Islet precursor cell (in vitro differentiated cells): ENCODE measurements around the gene PPARA.

Source experiments
- DNase-seq: peaks from one replicate; pipeline ENCODE4 v3.0.0-alpha.2; 2018

PPARA gene

DNA sequence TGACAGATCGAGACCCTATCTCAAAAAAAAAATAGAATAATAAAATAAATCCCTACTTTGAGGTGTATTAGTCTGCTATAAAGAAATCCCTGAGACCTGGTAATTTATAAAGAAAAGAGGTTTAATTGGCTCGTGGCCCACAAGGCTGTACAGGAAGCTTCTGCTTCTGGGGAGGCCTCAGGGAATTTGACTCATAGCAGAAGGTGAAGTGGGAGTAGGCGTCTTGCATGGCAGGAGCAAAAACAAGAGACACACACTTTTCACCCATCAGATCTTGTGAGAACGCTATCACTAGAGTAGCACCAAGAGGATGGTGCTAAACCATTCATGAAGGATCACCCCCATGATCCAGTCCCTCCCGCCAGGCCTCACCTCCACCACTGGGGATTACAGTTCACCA is 70.6 kb downstream of the PPARA start:
- DNase-seq, result no peak

DNA sequence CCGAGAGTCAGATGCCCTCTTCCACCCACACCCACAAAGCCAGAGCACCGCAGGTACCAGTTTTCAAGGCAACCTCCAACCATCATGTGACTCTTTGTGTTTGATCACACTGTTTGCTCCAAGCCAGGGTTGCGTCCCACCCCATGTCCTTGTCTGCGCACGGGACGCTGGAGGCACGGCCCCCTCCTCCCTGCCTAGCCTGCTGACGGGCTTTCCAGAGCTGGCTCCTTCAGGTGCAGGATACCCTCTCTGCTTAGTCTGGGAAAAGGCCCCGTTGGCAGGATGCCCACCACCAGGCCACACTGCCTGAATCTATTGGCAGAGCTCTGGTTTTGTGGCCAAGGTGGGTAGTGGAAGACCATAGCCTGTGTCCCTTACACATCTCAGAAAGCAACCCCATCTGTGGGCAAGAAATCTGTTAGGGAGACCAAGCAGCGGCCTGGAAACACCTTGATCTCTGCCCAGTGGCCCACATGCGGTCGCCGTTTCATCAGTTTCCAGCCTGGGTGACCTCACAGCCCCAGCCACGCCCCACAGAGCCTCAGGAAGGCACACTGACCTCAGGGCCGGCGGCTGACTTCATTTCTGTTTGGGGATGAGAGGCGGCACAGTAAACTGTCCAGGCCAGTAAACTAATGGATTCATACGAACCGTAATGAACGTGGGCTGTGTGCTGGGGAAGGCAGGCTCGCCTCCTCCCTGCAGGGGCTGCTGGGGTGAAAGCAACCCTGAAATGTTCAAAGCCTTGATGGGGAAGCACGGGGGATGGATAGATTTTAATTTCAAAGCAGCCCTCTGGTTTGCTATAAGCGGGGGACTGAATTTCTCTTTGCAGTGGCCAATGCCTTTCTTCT is 73.9 kb downstream of the PPARA start:
- DNase-seq, result no peak

DNA sequence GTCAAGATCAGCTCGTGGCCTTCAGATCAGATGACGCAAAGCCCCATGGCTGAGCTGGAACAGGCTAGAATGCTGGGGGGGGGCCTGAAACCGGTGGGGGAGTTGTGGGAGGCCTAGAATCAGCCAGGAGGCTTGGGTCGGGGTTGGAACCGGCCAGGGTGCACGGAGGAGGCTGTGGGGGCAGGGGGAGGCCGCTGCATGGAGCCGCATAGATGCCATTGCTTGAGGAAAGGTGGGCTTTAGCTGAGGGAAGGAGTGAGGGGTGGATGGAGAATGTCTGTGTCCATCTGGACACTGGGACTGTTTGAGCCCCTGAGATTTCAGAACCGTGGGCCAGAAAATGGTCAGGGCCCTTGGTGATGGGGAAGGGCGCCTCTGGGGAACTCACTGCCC is 74.6 kb downstream of the PPARA start:
- DNase-seq, result no peak

DNA sequence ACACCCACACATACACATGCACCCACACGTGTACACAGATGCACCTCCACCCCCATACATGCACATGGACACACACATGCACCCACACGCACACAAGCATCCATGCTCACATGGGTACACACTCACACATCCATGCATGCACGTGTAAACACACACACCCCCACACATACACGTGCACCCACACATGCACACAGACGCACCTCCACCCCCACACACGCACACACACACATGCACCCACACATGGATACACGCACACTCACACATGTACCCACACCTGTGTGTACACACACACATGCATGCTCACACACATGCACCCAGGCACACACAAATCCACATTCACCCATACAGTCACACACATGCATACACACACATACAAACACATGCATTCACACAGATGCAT is 75.3 kb downstream of the PPARA start:
- no peak for DNase-seq

DNA sequence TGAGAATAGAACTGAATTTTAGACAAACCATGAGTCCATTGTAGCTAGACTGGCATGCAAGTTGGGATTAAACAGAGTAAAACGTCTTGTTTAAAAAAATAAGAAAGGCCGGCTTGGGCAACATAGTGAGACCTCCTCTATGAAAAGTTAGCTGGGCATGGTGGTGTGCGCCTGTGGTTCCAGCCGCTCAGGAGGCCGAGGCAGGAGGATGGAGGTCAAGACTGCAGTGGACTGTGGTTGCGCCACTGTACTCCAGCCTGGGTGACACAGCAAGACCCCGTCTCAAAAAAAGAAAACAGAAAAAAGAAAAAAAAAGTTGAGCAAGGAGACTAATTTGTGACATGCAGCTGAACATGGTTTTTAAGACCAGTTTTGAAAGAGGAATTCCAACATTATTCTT is 76.3 kb downstream of the PPARA start:
- no peak for DNase-seq

DNA sequence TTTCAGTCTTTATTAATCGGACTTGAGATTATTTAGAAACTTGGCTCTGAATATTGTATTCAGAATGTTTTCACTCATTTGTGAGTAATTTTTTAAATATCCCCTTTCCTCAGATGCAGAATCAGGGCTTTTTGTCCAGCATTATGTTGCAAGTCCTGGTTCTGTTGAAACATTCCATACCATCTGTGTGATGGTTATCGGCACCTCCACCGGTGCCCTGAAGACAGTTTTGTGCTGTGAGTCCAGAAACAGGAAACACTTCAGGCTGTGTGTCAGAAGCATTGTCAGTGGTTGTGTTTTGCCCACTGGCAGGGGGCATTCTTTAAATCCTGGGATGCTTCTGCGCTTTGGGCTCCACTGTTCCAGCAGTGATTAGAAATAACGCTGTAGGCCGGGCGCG is 79.4 kb downstream of the PPARA start:
- no peak for DNase-seq

DNA sequence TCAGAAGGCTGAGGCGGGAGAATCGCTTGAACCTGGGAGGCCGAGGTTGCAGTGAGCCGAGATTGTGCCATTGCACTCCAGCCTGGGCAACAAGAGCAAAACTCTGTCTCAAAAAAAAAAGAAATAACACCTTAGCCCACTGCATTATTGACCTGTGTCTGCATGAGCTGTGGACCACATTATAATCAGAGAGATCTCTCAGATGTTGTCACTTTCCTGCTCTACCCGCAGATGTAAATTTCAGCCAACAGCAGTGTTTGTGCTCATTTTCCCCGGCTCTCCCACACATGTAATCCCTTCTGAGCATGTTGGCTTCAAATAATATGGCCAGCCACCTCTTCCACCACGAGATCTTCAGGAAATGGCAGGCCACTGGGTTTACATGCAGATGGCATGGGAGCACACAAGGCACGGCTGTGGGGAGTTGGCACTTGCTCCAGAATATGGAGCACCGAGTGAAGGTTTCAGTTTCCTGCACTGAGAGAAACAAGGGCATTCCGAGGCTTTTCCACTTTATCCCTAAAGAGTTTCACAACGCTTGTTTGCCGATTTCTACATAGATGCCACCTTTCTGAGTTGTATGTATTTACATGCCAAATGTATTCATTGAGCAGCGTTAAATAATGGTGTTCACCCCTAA is 80.1 kb downstream of the PPARA start:
- DNase-seq, result no peak

DNA sequence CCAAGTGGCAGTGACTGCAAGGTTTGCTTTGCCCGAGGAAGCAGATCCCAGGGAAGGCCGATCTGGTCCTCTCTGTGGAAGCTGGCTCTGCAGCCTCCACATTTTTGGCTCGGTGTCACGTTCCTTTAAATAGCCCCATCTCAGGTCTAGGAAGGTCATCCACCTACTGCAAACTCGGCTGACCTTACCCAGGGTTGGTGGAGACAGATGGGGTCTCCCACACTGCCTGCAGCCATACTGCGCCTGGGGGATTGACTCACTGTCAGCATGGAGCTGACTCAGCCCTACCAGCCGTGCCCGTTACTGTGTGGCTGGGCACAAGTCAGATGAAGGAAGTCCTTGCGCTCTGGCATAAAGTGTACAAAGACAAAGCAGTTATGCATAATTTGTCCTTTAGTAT is 82.9 kb downstream of the PPARA start:
- no peak for DNase-seq

DNA sequence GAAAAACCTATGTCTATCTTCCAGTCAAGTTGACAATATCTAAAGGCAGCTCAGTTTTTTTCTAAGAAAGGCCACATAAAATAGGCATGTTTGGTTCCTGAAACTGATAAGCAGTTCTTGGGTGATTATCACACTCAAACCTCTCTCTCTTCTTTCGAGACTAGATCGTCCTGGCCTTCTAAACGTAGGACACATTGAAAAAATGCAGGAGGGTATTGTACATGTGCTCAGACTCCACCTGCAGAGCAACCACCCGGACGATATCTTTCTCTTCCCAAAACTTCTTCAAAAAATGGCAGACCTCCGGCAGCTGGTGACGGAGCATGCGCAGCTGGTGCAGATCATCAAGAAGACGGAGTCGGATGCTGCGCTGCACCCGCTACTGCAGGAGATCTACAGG is 84.6 kb downstream of the PPARA start:
- no peak for DNase-seq

DNA sequence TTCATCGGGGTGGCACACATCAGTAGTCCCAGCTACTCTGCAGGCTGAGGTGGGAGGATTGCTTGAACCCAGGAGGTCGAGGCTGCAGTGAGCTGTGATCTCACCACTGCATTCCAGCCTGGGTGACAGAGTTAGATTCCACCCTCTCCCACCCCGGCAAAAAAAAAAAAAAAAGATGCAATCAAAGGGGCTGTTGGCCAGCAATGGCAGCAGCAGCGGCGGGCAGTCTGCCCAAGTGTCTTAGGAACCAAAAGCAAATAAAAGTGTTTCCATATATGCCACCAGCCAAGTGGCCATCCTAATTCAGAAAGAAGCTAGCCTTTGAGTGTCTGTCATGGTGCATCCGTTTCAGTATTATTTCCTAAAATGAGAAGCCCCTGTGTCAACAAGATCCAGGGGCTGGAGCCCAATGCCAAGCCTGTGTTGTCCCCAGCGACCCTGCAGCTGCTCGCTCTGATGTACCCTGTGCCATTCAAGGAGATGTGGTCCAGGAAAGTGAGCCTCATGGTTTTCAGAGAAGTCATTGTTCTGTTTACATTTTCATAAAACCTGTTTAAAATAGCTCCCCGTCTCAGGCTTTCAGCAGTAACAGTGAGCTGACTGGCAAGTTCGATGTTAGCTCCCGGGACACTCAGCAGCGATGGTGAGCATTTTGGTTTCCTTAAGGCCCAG is 87.3 kb downstream of the PPARA start:
- no peak for DNase-seq

DNA sequence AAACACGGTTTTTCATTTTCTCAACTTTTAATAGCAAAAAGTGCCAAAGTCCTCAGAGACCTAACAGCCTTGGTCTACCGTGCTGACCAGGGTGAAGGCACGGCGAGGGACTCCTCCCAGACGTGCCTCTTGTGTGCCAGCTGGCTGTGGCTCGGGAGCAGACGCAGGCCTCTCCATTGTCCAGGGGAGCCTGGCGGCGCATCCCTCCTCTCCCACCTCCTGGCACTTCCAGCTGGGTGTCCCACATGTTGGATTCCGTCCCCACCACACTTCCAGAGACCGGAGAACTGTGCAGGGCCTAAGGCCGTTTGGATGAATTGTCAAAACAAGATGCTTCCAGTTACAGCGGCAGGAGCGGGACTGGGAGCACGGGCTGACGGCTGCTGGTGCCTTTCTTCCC is 88.2 kb downstream of the PPARA start:
- no peak for DNase-seq

DNA sequence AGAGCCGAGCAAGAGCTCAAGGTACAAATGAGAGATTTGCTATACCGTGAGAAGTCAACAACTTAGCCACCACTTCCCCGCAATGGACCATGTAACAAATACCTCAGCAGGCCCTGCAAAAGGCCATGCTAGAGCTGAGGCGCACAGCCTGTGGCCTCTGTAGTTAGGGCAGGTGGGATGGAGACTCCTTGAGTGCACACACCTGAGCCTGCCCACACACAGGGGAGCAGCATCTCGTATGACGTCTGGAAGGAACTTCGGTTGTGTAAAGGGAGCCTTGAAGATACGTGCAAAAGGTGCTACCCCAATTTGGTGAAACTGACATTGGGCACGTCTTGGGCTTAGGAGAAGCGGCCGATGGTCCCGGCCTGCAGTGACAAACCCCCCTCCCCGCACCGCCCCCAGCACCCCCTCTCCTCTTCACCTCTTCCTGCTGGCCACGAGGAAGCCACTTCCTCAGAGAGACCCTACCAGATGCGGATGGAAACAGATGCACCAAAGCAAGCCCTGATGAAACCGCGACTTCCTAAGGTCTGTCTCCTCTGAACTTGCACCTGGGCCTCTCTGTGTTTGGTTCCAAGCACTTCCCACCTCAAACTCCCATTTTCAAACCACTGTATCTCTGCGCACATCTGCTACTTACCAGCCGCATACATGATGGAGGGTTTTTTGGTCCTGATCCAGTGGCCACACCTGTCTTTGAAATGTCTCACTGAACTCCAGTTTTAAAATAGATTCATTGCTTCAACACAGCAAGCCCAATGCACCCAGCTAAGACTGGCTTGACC is 89.1 kb downstream of the PPARA start:
- no peak for DNase-seq

DNA sequence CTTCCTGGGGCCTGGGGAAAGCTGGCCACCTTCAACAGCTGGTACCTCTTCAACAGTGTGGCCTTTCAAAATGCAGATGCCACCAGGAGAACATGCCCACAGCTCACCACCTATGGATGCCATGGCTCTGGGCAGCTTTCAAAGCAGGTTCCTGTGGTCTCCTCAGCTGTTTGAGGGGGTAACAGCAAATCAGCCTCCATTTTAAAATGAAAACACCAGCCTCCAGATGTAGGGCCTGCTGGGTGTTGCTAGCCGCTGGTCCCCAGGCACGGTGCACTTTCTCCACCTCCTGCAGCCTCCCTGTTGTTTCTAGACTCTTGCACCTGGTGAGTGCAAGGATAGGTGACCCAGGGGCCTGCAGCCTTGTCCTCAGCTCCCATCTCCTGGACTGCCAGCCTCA is 89.7 kb downstream of the PPARA start:
- DNase-seq, result no peak

DNA sequence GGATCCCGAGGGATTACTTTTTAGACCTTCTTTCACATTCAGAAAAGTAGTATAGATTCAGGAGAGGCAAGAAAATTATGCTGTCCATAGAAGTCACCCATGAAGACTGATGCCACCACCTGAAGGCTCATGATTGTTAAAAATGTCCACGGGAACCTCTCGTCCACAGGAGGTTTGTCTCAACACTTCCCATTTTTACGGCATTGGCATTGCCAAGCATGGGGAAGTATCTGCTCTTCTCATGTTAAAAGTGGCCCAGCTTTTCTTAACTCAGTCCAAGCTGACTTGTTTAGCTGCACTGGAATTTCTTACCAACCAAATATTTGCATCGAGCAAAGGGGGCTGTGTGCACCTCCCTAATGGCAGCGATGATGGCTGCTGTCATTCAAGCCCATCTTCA is 90.2 kb downstream of the PPARA start:
- no peak for DNase-seq

DNA sequence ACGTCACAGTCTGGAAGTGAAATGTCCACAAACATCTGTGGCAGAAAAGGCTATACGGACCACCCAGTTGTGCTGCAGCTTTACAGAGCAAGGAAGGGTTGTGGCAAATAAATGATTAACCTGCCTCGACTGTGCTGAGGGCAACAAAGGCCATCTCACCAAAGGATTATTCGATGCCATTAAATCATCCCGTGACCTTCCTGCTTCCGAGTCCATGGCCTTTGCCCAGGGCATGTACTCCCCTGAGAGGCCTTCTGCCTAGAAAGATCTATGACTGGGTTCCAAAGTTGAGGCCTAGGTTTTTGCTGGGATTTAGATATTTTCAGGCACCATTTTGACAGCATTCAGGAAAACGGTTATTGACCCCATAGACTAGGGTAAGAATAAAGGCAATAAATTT is 90.6 kb downstream of the PPARA start:
- DNase-seq, result no peak

DNA sequence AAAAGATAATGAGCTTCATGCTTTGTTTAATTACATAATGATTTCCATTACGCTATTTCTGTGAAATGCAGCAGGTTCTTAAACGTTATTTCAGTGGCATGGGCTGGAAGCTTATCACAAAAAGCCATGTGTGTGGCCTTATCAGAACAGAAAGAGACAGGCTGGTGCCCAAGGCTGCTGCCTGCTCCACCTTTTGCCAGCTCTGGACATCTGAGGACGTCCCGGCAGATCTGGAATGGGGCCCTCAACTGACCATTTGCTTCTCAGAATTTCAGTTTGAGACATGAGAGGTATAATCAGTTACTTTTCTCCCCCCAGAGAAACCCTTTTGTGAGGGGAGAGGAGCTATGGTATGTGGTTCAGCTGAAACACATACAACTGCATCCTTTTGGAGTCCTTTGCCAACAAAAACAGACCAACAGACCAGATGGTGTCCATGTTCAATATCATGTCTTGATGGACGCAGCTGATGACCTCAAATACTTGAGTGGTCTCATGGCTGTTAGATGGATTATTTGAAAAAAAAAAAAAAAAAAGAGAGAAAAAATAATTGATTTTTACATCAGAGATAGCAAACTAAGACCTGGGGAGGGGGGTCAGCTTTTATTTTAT is 91.2 kb downstream of the PPARA start:
- no peak for DNase-seq

DNA sequence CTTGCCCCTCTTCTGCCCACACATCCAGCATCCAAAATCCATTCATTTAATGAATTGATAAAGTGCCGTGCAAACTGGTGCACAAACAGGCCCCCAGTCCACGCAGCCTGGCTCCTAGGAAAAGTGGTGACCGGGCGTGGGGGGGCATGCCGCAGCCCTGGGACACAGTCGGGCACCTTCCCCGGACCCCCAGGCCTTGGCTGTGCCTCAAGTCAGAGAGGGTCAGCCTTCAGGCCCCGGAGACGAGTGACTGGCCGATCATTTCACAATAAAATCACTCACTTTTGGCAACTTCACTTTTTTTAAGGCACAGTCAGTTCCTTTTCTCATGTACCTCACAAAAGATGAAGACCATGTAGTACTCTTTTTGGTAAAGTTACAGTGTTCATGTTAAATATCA is 91.8 kb downstream of the PPARA start:
- no peak for DNase-seq

DNA sequence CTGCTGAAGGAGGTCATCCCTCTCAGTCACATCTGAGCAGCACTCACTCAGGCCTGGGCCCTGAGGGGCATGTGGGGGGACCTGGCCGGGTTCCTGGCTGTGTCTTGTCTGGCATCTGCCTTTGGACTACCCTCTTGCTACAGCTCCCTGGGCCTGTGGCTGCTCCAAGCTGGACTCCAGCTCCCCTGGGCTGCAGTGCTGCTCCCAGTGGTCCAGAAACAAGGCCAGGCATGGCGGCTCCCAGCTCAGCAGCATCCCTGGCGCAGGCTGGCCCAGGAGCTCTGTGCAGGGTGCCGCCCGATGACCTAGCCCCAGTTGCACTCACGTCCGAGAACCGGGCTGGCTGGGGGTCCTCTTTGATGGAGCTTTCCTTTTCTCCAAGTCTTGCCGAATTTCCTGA is 94.4 kb downstream of the PPARA start:
- DNase-seq, result no peak

DNA sequence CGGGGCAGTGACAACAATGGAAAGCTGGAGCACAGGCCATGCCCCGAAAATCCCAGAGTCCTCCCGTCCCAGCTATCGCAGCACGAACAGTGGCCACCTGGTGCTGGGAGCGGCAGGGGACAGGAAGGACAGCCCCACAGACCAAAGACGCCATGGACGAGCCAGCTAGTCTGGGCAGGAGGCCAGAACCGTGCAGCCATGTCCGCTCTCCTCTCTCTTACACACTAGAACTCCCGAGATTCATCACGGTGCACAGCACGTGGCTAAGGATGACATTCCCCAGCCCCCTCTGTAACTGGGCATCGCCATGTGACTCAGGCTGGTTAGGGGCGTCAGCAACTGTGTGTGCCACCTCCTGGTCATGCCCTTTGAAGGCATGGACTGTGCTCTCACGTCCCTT is 95.2 kb downstream of the PPARA start:
- DNase-seq, result no peak

DNA sequence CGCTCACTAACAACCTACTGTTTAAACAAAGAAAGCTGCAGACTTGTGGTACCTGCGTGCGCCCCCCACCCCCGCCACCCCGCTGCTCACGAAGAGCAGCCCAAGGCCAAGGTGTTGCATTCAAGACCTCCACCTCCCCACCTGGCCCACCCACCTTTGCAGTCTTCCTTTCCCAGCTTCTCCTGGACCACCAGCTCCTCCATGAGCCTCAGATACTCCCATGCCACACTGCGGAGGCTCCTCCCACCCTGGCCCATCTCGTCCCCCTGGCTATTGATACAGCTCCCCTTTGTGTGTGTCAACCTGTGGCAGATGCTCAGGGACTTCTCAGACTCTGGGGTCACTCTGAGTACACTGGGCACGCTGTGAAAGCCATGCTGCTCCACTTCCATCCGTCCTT is 95.9 kb downstream of the PPARA start:
- no peak for DNase-seq

DNA sequence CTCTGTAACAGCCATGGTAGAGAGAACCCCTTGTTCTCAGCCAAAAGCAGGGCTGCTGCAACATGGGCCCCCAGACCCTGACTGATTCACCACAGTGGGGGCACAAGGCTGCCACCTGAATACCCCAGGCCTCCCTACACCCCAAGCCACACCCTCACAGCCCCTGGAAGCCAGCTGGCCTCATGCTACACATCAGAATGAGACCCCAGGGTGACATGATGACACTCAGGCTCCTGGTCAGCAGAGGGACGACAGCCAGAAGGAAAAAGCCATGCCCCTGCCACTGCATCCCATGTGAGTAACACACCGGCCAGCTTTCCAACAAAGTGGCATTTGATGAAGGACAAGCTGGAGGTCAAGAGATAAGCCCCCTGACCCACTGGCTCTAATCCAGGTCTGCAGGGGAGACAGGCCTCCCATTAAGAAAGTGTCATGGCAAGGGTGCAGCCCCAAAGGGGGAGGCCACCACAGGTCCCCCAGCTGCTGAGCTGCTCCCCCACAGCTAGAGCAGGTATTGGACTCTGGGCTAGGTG is 97.2 kb downstream of the PPARA start:
- no peak for DNase-seq

DNA sequence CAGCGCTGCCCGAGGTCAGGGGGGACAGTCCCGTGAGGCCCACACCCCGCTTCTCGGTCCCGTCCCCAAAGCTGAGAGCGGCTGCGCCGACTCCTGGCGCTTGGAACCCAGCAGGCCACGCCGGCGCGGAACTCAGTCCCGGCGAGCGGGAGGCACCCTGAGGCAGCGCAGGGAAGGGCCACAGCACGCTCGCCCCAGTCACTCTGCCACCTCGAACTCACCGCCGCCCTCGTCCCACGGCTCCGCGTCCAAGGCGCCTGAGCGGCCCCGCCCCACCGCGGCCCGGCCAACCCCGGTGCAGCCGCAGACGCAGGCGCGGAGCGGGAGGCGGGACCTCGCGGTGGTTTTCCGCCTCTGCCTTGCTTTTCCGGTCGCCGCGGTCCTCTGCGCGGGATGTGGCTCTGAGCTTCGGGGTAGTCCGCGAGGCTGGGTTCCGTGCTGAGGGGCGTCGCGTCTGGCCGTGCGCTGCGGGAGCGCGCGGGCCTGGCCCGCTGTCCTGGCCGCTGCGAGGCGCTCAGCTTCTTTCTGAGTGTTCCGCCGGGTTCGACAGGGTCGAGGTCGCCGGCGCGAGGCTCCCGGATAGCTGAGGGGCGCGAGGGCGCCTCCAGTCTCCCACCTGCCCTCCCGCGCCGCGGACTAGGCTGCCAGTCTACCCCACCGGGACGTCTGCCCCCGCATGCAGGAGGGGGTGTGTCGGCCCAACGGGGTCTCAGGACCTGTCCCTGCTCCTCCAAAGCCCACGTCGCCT is 99.9 kb downstream of the PPARA start, which contains the start of gene CDPF1:
Gene CDPF1 (minus strand): TSS at position 259 of the 748 bp plus-strand sequence. CDS start 2,009 bp downstream, outside the sequence.
- peak; percentile 94 for DNase-seq
